PC-3 (cell line): Measurements from ENCODE around the gene OSR1. TPM values are rescaled to one million over a fixed set of nuclear protein-coding genes. Genes with fewer than 3 reads are reported as not detected.
A peak's percentile ranks its signal among the peaks of the same experiment; 100 is the strongest.

Source experiments
- ATAC-seq: fragments of 200-7000 bp; cut with Tn5 transposase; 2 replicates; pipeline ENCODE4 v1.9.1; 2020; ENCODE audit warnings: mild to moderate bottlenecking, moderate library complexity
- BruUV-seq: library from RNA; stranded (reverse); fragments of 400-500 nt; replicated peaks from 2 replicates; lab custom pipeline; 2021; lab: Mats Ljungman, UMichigan
- CTCF ChIA-PET: fragments of 300-600 bp; sonication (Branson Sonifier 250); formaldehyde crosslinking; loops from one replicate; lab custom pipeline; 2022; ENCODE audit warnings: antibody characterized with exemption; lab: Charles Lee
- POLR2A ChIA-PET: fragments of 300-600 bp; sonication (Branson Sonifier 250); formaldehyde crosslinking; loops from one replicate; lab custom pipeline; 2022; ENCODE audit warnings: antibody characterized with exemption; ENCODE audit not compliant: unreplicated experiment; lab: Charles Lee
- DNase-seq: peaks from one replicate; pipeline ENCODE4 v3.0.0-alpha.2; 2015
- H2AFZ ChIP-seq: fragments of 300-600 bp; sonication (generic); 2 replicates; pipeline ENCODE4 v1.6.0; 2016; ENCODE audit warnings: antibody characterized with exemption, low read length
- H3F3A ChIP-seq: fragments of 300-600 bp; sonication (generic); one replicate; pipeline ENCODE4 v1.6.0; 2017; ENCODE audit warnings: antibody characterized with exemption, low read length, control low read depth, mild to moderate bottlenecking; ENCODE audit not compliant: unreplicated experiment
- H3K27ac ChIP-seq: fragments of 300-600 bp; sonication (generic); 2 replicates; pipeline ENCODE4 v1.5.1; 2016; ENCODE audit warnings: mild to moderate bottlenecking, low read length
- H3K27me3 ChIP-seq: fragments of 300-600 bp; sonication (generic); 2 replicates; pipeline ENCODE4 v1.6.1; 2016; ENCODE audit warnings: low read length, mixed read lengths
- H3K36me3 ChIP-seq: fragments of 300-600 bp; sonication (generic); 2 replicates; pipeline ENCODE4 v1.6.1; 2016; ENCODE audit warnings: low read depth, mixed run types, low read length, mixed read lengths
- H3K4me1 ChIP-seq: fragments of 300-600 bp; sonication (generic); 2 replicates; pipeline ENCODE4 v1.5.1; 2016; ENCODE audit warnings: low read length; ENCODE audit not compliant: insufficient read depth
- H3K4me2 ChIP-seq: fragments of 300-600 bp; sonication (generic); 2 replicates; pipeline ENCODE4 v1.6.0; 2016; ENCODE audit warnings: low read length
- H3K4me3 ChIP-seq: fragments of 300-600 bp; sonication (generic); 2 replicates; pipeline ENCODE4 v1.5.1; 2016; ENCODE audit warnings: mild to moderate bottlenecking, low read length, mixed read lengths
- H3K79me2 ChIP-seq: fragments of 300-600 bp; sonication (generic); 2 replicates; pipeline ENCODE4 v1.6.1; 2017; ENCODE audit warnings: low read length, mixed read lengths
- H3K9ac ChIP-seq: fragments of 300-600 bp; sonication (generic); 2 replicates; pipeline ENCODE4 v1.6.0; 2016; ENCODE audit warnings: mild to moderate bottlenecking, low read length
- H3K9me2 ChIP-seq: fragments of 300-600 bp; sonication (generic); replicated peaks from 2 replicates; pipeline ENCODE4 v1.6.1; 2016; ENCODE audit warnings: mixed run types, low read length, mixed read lengths
- H3K9me3 ChIP-seq: fragments of 300-600 bp; sonication (generic); 2 replicates; pipeline ENCODE4 v1.6.1; 2016; ENCODE audit warnings: low read length, mixed read lengths
- H4K20me1 ChIP-seq: fragments of 300-600 bp; sonication (generic); 2 replicates; pipeline ENCODE4 v1.6.1; 2016; ENCODE audit warnings: low read length, mixed read lengths
- CTCF ChIP-seq: fragments of 300-600 bp; sonication (generic); conservative IDR thresholded peaks from 2 replicates; pipeline ENCODE4 v1.5.1; 2017; ENCODE audit warnings: antibody characterized with exemption, low read depth, mild to moderate bottlenecking, low read length
- EZH2 ChIP-seq: fragments of 300-600 bp; sonication (generic); IDR thresholded peaks from one replicate; pipeline ENCODE4 v1.6.1; 2017; ENCODE audit warnings: antibody characterized with exemption, mild to moderate bottlenecking, low read length; ENCODE audit not compliant: unreplicated experiment
- EZH2phosphoT487 ChIP-seq: fragments of 300-600 bp; sonication (generic); IDR thresholded peaks from 2 replicates; pipeline ENCODE4 v1.6.1; 2018; ENCODE audit warnings: mild to moderate bottlenecking, antibody characterized with exemption, low read length, borderline replicate concordance
- intact Hi-C: fragments of 100-400 bp; cut with micrococcal nuclease; formaldehyde crosslinking; loops from 2 replicates; pipeline ENCODE4 v1.9.0; 2023
- total RNA-seq: library from RNA; depleted of rRNA; stranded (reverse); fragments of >200 nt; gene quantifications from 2 replicates; pipeline ENCODE4 v1.2.3, GENCODE V29; 2014

Gene OSR1
- total RNA-seq, 1 experiment from 2014 or later: 33.5 TPM

DNA sequence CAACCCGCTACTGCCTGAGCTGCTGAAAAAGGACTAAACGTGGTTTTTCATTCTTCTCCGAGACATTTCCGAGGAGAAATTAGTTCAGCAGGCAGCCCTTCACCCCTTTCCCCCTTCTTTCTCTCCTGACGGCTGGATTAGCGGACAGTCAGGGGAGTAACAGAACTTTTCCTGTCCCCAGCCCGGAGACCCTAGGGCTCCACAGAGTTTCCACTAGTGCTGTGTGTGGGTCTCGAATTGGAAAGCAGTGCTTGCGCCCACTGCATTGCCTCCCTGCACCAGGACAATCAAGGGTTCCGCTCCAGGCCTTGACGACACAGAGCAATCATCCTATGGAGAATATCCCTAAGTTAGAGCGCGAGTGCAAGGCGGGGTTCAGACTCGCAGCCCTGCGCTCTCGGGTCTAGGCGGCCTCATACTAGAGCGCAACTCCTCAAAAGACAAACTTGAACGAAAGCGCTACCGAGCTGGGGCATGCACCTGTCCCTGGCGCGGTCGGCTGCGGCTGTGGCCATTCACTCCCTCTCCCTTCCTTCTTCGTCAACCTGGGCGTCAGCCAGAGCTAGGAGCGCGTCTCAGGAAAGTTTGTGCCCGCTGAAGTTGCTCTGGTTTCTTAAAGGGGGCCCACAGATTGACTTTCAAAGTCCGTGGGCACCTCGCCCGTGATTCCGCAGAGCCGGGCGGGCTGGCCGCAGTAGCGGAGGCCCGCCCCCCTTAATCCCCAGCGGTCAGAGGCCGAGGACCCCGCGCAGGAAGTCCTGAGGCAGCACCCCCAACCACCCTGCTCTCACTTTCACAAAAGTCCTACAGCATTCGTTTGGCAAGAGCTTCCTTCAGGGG lies 801 bp downstream of the OSR1 start:
- BruUV-seq: TSS peak; percentile 44
- H3K9me2 ChIP-seq: no peaks in the 10 kb centered on the region
- no peaks in the 10 kb centered on the region for H3K27me3 ChIP-seq
- intact Hi-C loops: loop anchor here (1.0 to 5.0 kb wide), 4 partner anchors 50 to 922 kb away; no protein-coding TSS in a partner anchor
- ChIA-PET CTCF (no interaction called here), POLR2A (interaction anchor here (0.6 to 0.9 kb wide), 2 partner anchors 132 to 217 kb away, joined by 3 read pairs; no protein-coding TSS in a partner anchor)
- H3K4me1 ChIP-seq: peaks cover 25% of the 10 kb centered on the region
- H3K36me3 ChIP-seq: no peaks in the 10 kb centered on the region
- H3K9ac ChIP-seq: peak overlapping the region; percentile 83
- peak overlapping the region; percentile 38 for H3K27ac ChIP-seq
- peak overlapping the region; percentile 87 for H2AFZ ChIP-seq
- TF ChIP-seq EZH2 (no peak), CTCF (no peak), EZH2phosphoT487 (no peak)
- H3K4me3 ChIP-seq: peak overlapping the region; percentile 95
- no peaks in the 10 kb centered on the region for H4K20me1 ChIP-seq
- peak overlapping the region; percentile 94 for H3K4me2 ChIP-seq
- peak; percentile 38 for DNase-seq
- no peaks in the 10 kb centered on the region for H3F3A ChIP-seq
- peak; percentile 49 for ATAC-seq
- no peaks in the 10 kb centered on the region for H3K9me3 ChIP-seq
- H3K79me2 ChIP-seq: peaks cover 39% of the 10 kb centered on the region

GRCh38 chr2:19356545-19357401 lies 1.6 kb downstream of the OSR1 start:
- ATAC-seq (no peak), DNase-seq (no peak)
- peak overlapping the region; percentile 95 for H3K4me3 ChIP-seq
- no peak for TF ChIP-seq EZH2
- TF ChIP-seq CTCF: no peak
- TF ChIP-seq EZH2phosphoT487: no peak
- peaks cover 39% of the 10 kb centered on the region for H3K79me2 ChIP-seq
- H2AFZ ChIP-seq: no peak overlapping the region
- peak overlapping the region; percentile 94 for H3K4me2 ChIP-seq
- H3F3A ChIP-seq: no peaks in the 10 kb centered on the region
- no peaks in the 10 kb centered on the region for H3K36me3 ChIP-seq
- intact Hi-C loops: loop anchor here (5.0 kb wide), 1 partner anchor 49 kb away; no protein-coding TSS in a partner anchor
- H3K9ac ChIP-seq: peak overlapping the region; percentile 83; the same call in 1 of the 2 replicates
- H4K20me1 ChIP-seq: no peaks in the 10 kb centered on the region
- no peak overlapping the region for H3K27ac ChIP-seq
- POLR2A ChIA-PET: no interaction called here
- CTCF ChIA-PET: no interaction called here
- no TSS peak for BruUV-seq
- no peaks in the 10 kb centered on the region for H3K9me3 ChIP-seq
- no peaks in the 10 kb centered on the region for H3K9me2 ChIP-seq
- H3K4me1 ChIP-seq: peaks cover 22% of the 10 kb centered on the region
- H3K27me3 ChIP-seq: no peaks in the 10 kb centered on the region
